GF-D8 (cell line): ENCODE measurements around the gene XAB2.

Source experiments
- DNase-seq: peaks from one replicate; lab custom pipeline; 2025; lab: John Stamatoyannopoulos, UW

Gene XAB2

DNA sequence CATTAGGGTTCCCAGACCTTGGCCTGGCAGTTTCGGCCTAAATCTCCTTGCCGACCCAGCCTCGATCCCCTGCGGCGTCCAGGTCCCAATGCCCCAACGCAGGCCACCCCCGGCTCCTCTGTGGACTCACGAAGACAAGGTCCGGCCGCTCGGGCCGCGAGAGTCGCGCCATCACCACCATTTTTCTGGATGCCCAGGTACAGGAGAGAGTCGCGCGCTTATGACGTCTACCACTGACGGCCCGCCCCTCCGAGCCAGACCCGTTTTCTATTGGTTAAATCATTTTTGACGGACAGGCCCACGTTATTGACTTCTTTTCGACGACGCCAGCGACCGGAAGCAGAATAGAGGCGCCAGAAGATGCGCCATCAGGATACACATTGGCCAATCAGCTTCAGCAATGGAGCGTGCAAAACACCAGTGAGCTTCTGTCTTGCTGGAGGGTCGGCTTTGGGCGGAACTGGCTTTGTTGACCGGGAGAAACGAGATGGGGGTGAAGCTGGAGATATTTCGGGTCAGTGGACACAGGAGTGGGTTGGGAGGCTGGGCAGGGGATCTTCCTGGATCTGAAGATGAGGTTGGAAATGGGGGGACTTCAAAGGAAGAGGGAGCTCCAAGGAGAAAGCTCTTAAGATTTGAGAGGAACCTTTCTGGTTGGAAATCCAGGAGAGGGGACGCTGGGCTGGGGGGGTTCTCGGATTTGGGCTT is at the start of gene XAB2, which contains the start of gene PET100:
TSS of gene XAB2 (minus strand) at position 199 of the 708 bp plus-strand sequence. CDS start at position 181, 18 bp downstream.
TSS of gene PET100 (plus strand) at position 447 of the 708 bp plus-strand sequence. CDS start at position 488, 41 bp downstream.
- DNase-seq: peak; percentile 97

DNA sequence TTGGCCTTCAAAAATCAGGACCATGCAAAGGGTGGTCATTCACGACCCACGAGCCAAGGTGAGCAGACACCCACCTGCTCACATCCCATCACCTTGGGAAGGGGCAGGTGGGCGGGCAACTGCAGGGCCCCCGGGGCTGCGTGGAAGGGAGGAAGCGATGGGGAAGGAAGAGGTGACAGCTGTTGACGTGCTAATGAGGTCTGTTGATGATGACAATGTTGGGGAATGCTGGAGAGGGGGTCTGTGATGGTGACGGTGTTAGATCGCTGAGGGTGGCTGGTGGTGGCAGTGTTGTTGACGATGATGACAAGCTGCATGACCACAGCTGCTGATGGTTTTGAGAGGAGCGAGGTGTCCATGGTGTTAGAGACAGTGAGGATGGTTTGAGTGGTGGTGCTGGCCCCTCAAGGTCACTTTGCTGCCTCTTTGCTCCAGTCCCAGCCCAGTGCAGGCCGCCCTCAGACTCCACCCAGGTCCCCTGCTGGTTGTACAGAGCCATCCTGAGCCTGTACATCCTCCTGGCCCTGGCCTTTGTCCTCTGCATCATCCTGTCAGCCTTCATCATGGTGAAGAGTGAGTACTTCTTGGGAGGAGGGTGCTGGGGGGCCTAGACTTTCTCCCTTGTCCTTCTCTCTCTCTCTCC is 48.4 kb upstream of the XAB2 start:
- DNase-seq: peak; percentile 4

DNA sequence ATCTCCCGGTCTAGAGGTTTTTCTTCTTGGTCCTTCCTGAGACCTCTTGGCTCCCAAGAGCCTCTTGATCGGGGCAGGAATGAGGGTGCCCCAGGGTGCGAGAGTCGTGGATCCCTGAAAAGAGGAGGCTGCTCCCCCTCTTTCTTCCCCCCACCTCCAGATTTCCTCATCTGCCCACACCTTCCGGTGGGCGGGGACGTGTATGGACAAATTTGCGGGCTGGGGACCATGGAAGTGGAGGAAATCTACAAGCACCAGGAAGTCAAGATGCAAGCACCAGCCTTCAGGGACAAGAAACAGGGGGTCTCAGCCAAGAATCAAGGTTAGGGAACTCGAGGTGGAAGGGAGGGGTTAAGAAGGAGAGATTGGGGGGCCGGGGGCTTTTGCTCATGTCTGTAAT is 47.5 kb upstream of the XAB2 start, which contains the start of gene MCEMP1:
TSS of gene MCEMP1 (plus strand) at position 237 of the 400 bp plus-strand sequence. CDS start at position 268, 31 bp downstream.
- peak; percentile 64 for DNase-seq

DNA sequence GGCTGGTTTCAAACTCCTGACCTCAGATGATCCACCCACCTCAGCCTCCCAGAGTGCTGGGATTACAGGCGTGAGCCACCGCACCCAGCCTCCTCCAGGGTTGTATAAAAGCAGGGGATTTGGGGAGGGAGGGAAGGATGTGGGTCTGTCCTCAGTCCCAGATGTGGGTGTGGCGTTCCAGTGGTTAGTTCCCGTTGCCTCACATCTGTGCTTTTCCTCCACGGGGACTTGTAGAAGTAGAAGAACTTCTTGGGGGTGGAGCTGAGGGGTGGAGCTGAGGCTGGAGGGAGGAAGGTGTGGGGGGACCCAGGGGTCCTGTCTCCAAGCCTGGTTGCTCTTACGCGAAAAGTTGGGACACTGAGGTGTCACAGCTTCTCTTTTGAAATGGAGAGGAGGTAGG is 47.0 kb upstream of the XAB2 start:
- DNase-seq: peak; percentile 96

DNA sequence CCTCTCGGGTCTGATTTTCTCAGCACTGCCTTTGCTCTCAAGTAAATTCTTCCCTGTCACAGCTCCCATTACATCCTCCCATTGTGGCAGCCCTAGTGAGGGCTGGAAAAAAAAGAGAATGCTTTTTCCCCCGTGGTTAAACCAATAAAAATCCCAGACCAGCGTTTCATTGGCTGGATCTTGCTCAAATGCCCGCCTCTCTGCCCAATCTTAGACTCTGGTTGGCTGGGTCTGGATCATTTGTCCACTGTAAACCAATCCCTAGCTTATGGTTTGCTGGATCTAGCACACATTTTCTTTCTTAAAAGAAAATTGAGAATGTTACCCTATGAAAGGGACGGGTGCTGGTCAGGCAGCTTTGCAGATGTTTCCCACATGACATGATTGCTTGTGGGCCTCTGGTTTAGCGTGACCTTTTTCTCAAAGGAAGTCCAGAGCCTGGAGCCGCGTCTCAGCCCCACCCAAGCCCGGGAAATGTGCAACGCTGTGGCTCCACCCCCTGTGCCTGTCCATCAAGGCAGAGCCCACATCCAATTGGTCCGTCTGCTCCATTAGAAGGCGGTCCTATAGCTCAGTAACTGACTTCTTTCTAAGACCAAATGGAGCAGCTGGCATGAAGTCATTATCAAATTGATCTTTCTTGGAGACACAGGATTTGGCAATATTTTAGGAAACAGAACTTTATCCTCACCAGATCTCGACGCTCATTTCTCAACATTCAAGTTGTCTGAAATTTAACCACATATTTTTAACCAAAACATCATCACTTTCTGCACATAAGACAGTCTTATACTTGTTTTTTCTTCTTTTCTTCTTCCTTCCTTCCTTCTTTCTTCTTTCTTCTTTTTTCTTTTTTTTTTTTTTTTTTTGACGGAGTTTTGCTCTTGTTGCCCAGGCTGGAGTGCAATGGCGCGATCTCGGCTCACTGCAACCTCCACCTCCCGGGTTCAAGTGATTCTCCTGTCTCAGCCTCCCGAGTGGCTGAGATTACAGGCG is 45.0 kb upstream of the XAB2 start:
- DNase-seq: peak; percentile 99

DNA sequence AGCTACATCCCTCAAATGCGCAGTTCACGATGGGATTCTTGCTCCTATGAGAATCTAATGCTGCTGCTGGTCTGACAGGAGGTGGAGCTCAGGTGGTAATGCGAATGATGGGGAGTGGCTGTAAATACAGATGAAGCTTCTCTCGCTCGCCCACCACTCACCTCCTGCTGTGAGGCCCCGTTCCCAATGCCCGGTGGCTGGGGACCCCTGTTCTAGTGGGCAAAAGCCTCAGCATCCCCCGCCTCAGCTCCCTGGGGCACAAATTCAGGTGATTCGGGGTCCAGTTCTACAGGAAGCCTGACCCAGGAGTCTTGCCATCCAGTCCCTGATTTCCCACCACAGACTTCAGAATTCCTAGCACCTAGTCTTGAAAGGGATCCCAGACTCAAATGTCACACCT is 43.2 kb upstream of the XAB2 start:
- DNase-seq: no peak

DNA sequence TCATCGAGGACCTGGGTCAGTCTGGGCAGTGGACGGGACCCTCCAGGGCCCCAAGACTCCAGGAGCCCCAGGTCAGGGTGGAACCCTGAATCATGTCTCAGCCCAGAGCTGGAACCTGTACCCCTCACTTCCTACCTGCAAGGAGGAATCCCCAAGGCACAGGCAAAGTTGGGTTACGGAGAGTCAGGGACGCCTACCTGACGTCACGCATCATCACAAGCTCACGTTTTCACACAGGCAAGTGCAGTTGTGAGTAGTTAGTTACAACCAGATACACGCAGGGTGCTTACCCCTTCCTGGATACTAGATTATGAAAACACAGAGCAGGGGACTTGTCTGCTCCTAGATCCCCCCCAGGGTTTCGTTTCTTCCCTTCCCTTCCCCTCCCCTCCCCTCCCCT is 41.4 kb upstream of the XAB2 start:
- no peak for DNase-seq

DNA sequence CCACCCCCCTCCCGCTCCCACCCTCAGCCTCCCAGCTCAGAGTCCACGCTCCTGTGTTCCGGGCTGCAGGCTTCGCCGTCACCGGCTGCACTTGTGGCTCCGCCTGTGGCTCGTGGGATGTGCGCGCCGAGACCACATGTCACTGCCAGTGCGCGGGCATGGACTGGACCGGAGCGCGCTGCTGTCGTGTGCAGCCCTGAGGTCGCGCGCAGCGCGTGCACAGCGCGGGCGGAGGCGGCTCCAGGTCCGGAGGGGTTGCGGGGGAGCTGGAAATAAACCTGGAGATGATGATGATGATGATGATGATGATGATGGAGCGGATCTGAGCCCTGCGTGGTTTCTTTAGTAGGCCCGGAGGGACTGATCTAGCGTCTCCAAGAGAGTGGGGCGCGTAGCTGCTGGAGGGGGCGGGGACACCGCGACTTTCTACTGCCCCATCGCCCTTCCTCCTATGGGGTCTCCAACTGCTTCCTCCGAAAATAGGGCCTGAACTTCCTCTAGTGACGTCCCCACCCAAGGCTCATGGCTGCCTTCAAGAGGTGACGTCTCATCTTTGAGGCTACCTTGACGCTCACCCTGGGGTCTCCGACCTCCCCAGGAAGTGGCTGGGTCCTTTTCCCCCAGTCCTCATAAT is 40.9 kb upstream of the XAB2 start:
- no peak for DNase-seq

DNA sequence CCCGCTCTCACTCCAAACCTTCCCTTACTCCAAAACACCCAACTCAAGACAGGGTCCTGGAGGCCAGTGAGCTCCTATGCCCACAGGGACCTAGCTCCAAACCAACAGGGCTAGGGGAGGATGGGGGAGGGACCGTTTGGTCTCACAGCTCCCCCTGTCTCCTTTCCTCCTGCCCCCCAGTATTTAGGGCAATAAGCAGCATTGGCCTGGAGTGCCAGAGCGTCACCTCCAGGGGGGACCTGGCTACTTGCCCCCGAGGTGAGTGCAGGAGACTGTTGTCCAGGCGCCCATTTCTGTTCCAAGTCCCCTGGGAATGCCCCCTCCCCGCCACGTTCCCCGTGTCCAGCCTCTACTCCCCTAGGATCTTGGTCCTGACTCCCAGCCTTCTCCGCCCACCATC is 40.3 kb upstream of the XAB2 start:
- DNase-seq: no peak

DNA sequence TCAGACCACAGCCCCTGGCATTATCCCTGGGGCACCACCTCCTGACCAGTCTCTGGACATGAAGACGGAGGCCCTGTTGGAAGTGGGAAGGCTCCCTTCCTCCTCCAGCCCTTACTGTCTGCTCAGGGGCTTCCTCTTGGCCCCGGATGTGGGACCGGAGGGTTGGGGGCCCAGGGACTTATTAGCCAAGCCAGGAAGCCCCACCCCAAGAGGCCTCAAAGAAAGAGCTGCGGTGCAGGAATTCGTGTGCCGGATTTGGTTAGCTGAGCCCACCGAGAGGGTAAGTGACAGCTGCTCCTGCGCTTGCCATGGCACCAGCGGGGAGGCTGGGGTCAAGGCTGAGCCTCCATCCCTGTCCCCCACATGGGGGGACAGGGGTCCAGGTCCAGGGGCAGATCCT is 39.5 kb upstream of the XAB2 start, which contains the start of gene RETN:
TSS of gene RETN (plus strand) at position 208 of the 400 bp plus-strand sequence. CDS start 278 bp downstream, outside the sequence.
- DNase-seq: peak; percentile 7

DNA sequence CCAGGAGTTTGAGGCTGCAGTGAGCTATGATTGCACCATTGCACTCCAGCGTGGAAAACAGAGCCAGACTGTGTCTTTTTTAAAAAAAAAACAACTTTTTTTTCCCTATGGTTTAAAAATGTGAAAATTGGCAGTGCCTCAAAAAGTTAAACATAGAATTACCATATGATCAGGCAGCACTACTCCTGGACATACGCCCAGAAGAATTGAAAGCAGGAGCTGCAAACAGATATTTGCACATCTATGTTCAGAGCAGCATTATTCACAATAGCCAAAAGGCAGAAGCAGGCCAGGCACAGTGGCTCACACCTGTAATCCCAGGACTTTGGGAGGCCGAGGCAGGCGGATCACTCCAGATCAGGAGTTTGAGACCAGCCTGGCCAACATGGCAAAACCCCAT is 35.7 kb upstream of the XAB2 start:
- DNase-seq: no peak

DNA sequence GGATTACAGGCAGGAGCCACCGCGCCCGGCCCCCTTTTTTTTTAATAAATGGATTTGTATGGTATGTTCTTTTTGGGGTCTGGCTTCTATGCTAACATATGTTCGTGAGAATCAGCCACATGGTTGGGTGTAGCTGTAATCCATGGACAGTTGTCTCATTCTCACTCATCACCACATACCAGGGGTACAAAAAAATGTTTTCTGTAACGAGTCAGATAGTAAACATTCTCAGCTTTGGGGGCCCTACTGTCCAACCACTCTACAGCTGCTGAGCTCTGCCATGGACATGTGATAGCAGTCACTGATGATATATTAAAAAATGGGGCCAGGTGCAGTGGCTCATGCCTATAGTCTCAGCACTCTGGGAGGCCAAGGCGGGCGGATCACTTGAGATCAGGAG is 34.4 kb upstream of the XAB2 start:
- no peak for DNase-seq

DNA sequence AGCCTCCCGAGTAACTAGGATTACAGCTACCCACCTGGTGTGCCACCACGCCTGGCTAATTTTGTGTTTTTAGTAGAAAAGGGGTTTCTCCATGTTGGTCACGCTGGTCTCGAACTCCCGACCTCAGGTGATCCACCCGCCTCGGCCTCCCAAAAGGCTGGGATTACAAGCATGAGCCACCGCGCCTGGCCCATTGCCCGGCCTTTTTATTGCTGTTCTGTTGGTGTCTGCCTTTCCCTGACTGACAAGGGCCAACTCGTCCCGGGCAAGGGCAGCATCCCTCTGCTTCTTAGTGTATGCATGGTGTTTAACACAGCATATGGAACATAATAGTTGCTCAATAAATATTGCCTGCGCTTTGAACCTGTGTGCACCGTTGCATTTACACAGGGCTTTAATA is 33.3 kb upstream of the XAB2 start:
- no peak for DNase-seq

DNA sequence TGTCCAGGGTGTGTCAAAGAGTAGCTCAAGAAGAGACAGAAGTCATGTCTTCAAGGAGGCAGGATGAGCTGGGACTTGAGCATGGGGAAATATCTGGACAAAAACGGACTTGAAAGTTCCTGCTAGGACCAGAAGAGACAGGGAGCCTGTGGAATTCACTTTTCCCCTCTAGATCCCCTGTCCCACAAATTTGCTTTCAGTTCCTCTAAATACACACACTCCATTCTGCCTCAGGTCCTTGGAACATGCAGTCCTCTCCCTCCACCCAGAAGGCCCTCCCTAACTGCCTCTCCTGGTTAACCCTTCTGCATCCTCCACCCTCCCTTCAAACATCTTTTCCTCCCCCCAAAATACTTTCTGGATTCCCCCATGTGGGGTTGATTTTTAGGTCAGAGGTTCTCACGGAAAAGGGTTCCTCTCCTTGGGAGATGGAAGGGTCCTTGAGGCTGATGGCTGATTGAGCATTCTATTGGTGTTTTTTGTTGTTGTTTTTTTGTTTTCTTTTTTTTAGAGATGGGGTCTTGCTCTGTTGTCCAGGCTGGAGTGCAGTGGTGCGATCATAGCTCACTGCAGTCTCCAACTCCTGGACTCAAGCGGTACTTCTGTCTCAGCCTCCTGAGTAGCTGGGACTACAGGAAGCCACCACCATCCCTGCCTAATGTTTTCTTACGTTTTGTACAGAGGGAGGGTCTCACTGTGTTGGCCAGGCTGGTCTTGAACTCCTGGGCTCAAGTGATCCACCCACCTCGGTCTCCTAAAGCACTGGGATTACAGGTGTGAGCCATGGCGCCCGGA is 32.6 kb upstream of the XAB2 start:
- no peak for DNase-seq

DNA sequence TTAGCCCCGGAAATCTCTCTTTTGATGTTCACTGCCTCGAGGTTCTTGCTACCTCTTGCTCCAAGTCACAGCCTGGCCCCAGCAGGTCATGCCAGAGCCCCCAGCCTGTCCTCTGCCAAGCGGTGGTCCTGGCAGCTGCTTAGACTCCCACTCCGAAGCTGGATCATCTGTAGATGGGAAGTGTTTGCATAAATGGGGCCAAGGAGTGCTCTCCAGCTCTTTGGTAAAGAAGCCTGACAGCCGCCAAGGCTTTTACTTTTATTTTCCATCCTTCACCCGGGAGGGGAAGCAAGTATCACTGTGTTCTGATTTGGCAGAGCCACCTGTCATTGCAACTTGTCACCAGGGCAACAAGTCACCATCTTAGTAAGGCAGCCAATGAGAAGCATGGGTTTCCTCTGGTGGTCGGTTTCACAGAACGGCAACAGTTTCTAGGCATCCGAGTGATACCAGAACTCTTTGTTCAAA is 28.9 kb upstream of the XAB2 start:
- no peak for DNase-seq

DNA sequence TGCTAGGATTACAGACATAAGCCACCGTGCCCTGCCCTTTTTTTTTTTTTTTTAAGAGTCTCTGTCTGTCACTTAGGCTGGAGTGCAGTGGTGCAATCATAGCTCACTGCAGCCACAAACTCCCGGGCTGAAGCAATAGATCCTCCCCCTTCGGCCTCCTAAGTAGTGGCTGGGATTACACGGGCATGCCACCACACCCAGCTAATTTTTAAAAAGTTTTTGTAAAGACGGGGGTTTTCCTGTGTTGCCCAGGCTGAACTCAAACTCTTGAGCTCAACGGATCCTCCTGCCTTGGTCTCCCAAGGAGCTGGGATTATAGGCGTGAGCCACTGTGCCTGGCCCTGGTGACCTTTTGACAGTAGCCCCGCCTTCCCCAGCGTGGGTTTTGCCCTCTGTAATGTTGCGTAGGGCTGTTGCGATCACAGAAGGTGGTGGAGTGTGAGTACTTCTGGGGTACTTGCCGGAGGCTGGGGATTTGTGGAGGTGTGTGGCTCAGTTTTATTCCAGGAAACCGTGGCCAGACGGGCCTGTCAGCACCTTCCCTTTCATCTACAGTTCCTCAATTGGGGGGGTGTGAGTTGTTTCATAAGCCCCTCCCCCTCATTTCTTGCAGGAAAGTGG is 27.9 kb upstream of the XAB2 start:
- DNase-seq: peak; percentile 94

DNA sequence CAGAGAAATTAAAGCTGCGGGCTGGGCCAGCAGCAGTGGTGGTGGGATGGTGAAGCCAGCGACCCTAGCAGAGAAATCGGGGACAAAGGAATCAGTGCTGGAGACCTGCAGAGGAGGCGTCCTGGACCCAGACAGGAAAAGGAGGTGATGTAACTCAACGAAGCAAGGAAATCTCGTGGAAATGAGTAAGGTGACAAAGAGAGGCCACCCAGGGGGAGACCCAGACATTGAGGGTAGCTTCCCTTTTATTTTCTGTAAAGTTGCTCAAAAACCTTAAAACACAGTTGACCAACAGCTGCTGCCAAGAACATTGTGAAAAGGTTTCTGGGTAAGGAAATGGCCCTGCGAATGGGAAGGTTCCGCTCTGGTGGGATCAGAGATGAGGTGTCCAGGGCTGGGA is 26.2 kb upstream of the XAB2 start:
- DNase-seq: peak; percentile 92

DNA sequence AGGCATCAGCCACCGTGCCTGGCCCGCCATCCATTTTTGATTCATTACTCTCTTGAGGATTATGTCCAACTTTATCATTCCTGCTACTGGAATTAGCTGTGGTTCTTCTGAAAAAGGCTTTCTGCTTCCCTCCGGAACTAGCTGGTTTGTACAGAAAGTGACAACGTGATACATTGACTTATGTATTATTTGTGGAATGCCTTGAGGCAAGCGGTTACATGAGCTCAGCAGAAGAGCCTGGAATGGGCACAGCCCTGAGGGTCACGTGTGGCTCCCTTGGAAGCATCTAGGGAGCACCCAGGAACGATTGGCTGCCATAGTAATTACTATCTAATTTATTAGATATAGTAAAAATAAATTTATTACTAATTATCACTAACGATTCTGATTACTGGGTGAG is 25.1 kb upstream of the XAB2 start:
- no peak for DNase-seq

DNA sequence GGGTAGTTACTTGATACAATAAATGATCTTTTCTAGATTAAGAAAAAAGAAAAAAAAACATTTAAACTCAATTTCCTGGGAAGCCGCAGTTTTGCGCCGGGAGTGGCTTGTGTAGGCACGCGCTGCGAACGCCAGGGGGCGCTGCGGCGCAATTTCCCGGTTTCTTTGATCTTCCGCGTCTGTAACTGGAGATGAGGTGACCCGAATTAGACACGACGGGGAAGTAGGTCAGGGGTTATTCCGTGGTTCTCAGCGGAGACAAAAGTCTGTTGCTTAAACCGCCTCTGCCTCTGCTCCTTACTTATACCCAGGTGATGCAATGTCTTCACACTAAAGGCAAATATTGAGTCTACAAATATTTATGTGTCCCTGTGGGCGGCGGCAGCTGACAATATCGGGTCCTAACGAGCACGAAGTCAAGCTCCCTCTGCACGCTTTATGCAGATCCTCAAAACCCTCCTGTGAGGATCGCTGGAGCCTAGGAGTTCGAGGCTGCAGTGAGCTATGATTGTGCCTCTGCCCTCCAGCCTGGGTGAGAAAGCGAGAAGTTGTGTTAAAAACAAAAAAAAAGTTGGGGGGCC is 22.8 kb upstream of the XAB2 start:
- DNase-seq: peak; percentile 95

DNA sequence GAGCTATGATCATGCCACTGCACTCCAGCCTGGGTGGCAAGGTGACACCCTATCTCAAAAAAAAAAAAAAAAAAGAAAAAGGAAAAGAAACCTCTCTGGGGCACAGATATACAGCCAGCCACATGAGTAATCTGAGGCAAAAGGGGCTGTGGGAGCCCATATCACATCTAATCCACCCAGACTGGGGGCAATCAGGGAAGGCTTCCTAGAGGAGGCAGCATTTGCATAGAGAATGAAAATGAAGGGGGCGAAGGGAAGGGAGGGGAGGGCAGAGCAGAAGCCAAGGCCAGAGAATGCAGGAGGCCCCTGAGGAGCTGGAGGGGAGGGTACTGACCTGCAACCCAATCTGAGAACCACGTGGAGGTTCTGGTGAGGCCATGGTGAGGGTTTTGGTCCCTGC is 20.8 kb upstream of the XAB2 start:
- DNase-seq: no peak
